Measurements from ENCODE around the gene ENO2. TPM values are rescaled to one million over a fixed set of nuclear protein-coding genes. Genes with fewer than 3 reads are reported as not detected.

ENO2 gene
- total and polyA plus RNA-seq, 5 donors = 17.8 to 42.1 (median 34.6) TPM

- intact Hi-C loops (cut with DNase I) = loop anchor here in 1 of 4 donors (2.0 kb wide), 1 partner anchor 20 kb away; the partner anchor contains the start of gene C12orf57
Observed at GRCh38 chr12:6964605-6965025, 50.2 kb downstream of the ENO2 start.

GRCh38 chr12:6965026-6965661, 50.8 kb downstream of the ENO2 start:
- Histone ChIP-seq H3K4me3 (ENCODE audit: low read length) (no peak overlapping the region), H3K27me3 (ENCODE audit: control insufficient read depth, insufficient read depth) (no peaks in the 10 kb centered on the region), H3K4me1 (ENCODE audit: control insufficient read depth, insufficient read depth, low read length) (peaks cover 7% of the 10 kb centered on the region), H3K27ac (ENCODE audit: low read length) (peak overlapping the region; percentile 59), H3K9me3 (ENCODE audit: control insufficient read depth, low read length) (no peaks in the 10 kb centered on the region)
- 20% methylated on average over 12 of the region's 12 CpGs for WGBS
- intact Hi-C loops (cut with DNase I) = loop anchor here in 1 of 4 donors (2.0 kb wide), 1 partner anchor 20 kb away; the partner anchor contains the start of gene C12orf57
- peak; percentile 65 to 66 for ATAC-seq
- peak; percentile 87 to 93 (median 91) for DNase-seq

More at GRCh38 chr12:6964605-6965025, 50.2 kb downstream of the ENO2 start:
- DNase-seq (no peak), ATAC-seq (no peak)
- Histone ChIP-seq H3K4me3 (ENCODE audit: low read length) (no peak overlapping the region), H3K4me1 (ENCODE audit: control insufficient read depth, insufficient read depth, low read length) (peaks cover 7% of the 10 kb centered on the region), H3K27ac (ENCODE audit: low read length) (peak overlapping the region; percentile 59), H3K27me3 (ENCODE audit: control insufficient read depth, insufficient read depth) (no peaks in the 10 kb centered on the region), H3K9me3 (ENCODE audit: control insufficient read depth, low read length) (no peaks in the 10 kb centered on the region)
- 70% methylated on average over 8 of the region's 8 CpGs for WGBS

GRCh38 chr12:6965714-6966113, 51.3 kb downstream of the ENO2 start:
- intact Hi-C loops (cut with DNase I) = loop anchor here in 1 of 4 donors (2.0 kb wide), 1 partner anchor 21 kb away; the partner anchor contains the start of gene C12orf57
- Histone ChIP-seq H3K27ac (ENCODE audit: low read length) (no peak overlapping the region), H3K27me3 (ENCODE audit: control insufficient read depth, insufficient read depth) (no peaks in the 10 kb centered on the region), H3K4me1 (ENCODE audit: control insufficient read depth, insufficient read depth, low read length) (peaks cover 7% of the 10 kb centered on the region), H3K4me3 (ENCODE audit: low read length) (no peak overlapping the region), H3K9me3 (ENCODE audit: control insufficient read depth, low read length) (no peaks in the 10 kb centered on the region)
- WGBS = 82% methylated on average over 4 of the region's 4 CpGs
- no peak for ATAC-seq
- DNase-seq = peak in 1 of 3 donors; percentile 18

GRCh38 chr12:6966351-6966750, 52.0 kb downstream of the ENO2 start:
- ATAC-seq = no peak
- Histone ChIP-seq H3K4me3 (ENCODE audit: low read length) (no peak overlapping the region), H3K4me1 (ENCODE audit: control insufficient read depth, insufficient read depth, low read length) (peaks cover 5% of the 10 kb centered on the region), H3K9me3 (ENCODE audit: control insufficient read depth, low read length) (no peaks in the 10 kb centered on the region), H3K27ac (ENCODE audit: low read length) (no peak overlapping the region), H3K27me3 (ENCODE audit: control insufficient read depth, insufficient read depth) (no peaks in the 10 kb centered on the region)
- DNase-seq = no peak
- intact Hi-C loops (cut with DNase I) = no loop called here
- WGBS = 79% methylated on average over 7 of the region's 7 CpGs

- WGBS = 88% methylated on average over 10 of the region's 10 CpGs
- Histone ChIP-seq H3K4me1 (ENCODE audit: control insufficient read depth, insufficient read depth, low read length) (peaks cover 5% of the 10 kb centered on the region), H3K27me3 (ENCODE audit: control insufficient read depth, insufficient read depth) (no peaks in the 10 kb centered on the region), H3K4me3 (ENCODE audit: low read length) (no peak overlapping the region), H3K27ac (ENCODE audit: low read length) (no peak overlapping the region), H3K9me3 (ENCODE audit: control insufficient read depth, low read length) (no peaks in the 10 kb centered on the region)
- ATAC-seq (no peak), DNase-seq (peak in 2 of 3 donors; percentile 28 to 52)
- intact Hi-C loops (cut with DNase I) = loop anchor here in 1 of 4 donors (2.0 kb wide), 1 partner anchor 43 kb away; no protein-coding TSS in a partner anchor
Observed at GRCh38 chr12:6967651-6968100, 53.3 kb downstream of the ENO2 start.

GRCh38 chr12:6968426-6968825, 54.0 kb downstream of the ENO2 start:
- intact Hi-C loops (cut with DNase I) = loop anchor here in 1 of 4 donors (2.0 kb wide), 1 partner anchor 44 kb away; no protein-coding TSS in a partner anchor
- Histone ChIP-seq H3K9me3 (ENCODE audit: control insufficient read depth, low read length) (no peaks in the 10 kb centered on the region), H3K4me3 (ENCODE audit: low read length) (no peak overlapping the region), H3K27me3 (ENCODE audit: control insufficient read depth, insufficient read depth) (no peaks in the 10 kb centered on the region), H3K27ac (ENCODE audit: low read length) (no peak overlapping the region), H3K4me1 (ENCODE audit: control insufficient read depth, insufficient read depth, low read length) (peaks cover 5% of the 10 kb centered on the region)
- no peak for ATAC-seq
- 81% methylated on average over 9 of the region's 9 CpGs for WGBS
- peak in 1 of 3 donors; percentile 32 for DNase-seq

GRCh38 chr12:6970096-6970527, 55.7 kb downstream of the ENO2 start:
- ATAC-seq (peak; percentile 17 to 38), DNase-seq (peak in 2 of 3 donors; percentile 59 to 81)
- Histone ChIP-seq H3K27me3 (ENCODE audit: control insufficient read depth, insufficient read depth) (no peaks in the 10 kb centered on the region), H3K27ac (ENCODE audit: low read length) (peak overlapping the region; percentile 74), H3K9me3 (ENCODE audit: control insufficient read depth, low read length) (no peaks in the 10 kb centered on the region), H3K4me1 (ENCODE audit: control insufficient read depth, insufficient read depth, low read length) (peaks cover 2% of the 10 kb centered on the region), H3K4me3 (ENCODE audit: low read length) (peak overlapping the region; percentile 94)
- intact Hi-C loops (cut with DNase I) = loop anchor here in 1 of 4 donors (5.0 kb wide), 1 partner anchor 47 kb away; the partner anchor contains the start of gene LPCAT3
- WGBS = under 1% methylated on average over 31 of the region's 31 CpGs

Small RNA genes within 50 kb of the gene (microRNA-seq; reads per million reads assigned to microRNA genes)
- 1.7 to 3.2 reads per million in 2 donors for gene MIR141
- 30.3 to 39.6 reads per million in 2 donors for gene MIR200C

Other genes with a start within 250 kb of the ENO2 start
- gene ZNF384, start 225.2 kb upstream of the ENO2 start, total RNA-seq = 10 to 100 TPM; 32.9 to 35.0 (median 33.8) TPM
- gene ZNF384, start 225.2 kb upstream of the ENO2 start, polyA plus RNA-seq = 23.5 TPM
- under 1 TPM in 3 of 4 donors, not detected in 1; 0.29 to 0.99 (median 0.80) TPM for gene PIANP, start 213.8 kb upstream of the ENO2 start, total RNA-seq
- gene PIANP, start 213.8 kb upstream of the ENO2 start, polyA plus RNA-seq = 0.18 TPM
- gene COPS7A, start 190.5 kb upstream of the ENO2 start, total RNA-seq = 10 to 100 TPM; 60.3 to 71.0 (median 65.9) TPM
- gene COPS7A, start 190.5 kb upstream of the ENO2 start, polyA plus RNA-seq = 71.8 TPM
- 100 to 1,000 TPM; 123 to 135 (median 130) TPM for gene MLF2, start 161.4 kb upstream of the ENO2 start, total RNA-seq
- gene MLF2, start 161.4 kb upstream of the ENO2 start, polyA plus RNA-seq = 146 TPM
- 100 to 1,000 TPM; 116 to 161 (median 149) TPM for gene PTMS, start 148.2 kb upstream of the ENO2 start, total RNA-seq
- gene PTMS, start 148.2 kb upstream of the ENO2 start, polyA plus RNA-seq = 244 TPM
- gene LAG3, start 142.1 kb upstream of the ENO2 start, total RNA-seq = 1 to 10 TPM in 2 of 4 donors, under 1 TPM in 2; 0.28 to 1.1 (median 0.76) TPM
- 0.57 TPM for gene LAG3, start 142.1 kb upstream of the ENO2 start, polyA plus RNA-seq
- 10 to 100 TPM; 11.4 to 15.4 (median 13.7) TPM for gene CD4, start 125.1 kb upstream of the ENO2 start, total RNA-seq
- 2.5 TPM for gene CD4, start 125.1 kb upstream of the ENO2 start, polyA plus RNA-seq
- 10 to 100 TPM in 1 of 4 donors, 1 to 10 TPM in 3; 6.8 to 10.9 (median 8.3) TPM for gene GPR162, start 92.8 kb upstream of the ENO2 start, total RNA-seq
- gene GPR162, start 92.8 kb upstream of the ENO2 start, polyA plus RNA-seq = 6.8 TPM
- 10 to 100 TPM; 15.8 to 25.6 (median 21.1) TPM for gene P3H3, start 86.2 kb upstream of the ENO2 start, total RNA-seq
- 17.7 TPM for gene P3H3, start 86.2 kb upstream of the ENO2 start, polyA plus RNA-seq
- gene GNB3, start 73.7 kb upstream of the ENO2 start, total RNA-seq = 1 to 10 TPM; 2.9 to 7.8 (median 4.0) TPM
- 3.1 TPM for gene GNB3, start 73.7 kb upstream of the ENO2 start, polyA plus RNA-seq
- gene CDCA3, start 63.3 kb upstream of the ENO2 start, total RNA-seq = 1 to 10 TPM in 3 of 4 donors, not detected in 1; 1.2 to 1.8 (median 1.2) TPM
- gene CDCA3, start 63.3 kb upstream of the ENO2 start, polyA plus RNA-seq = 0.50 TPM
- gene USP5, start 62.4 kb upstream of the ENO2 start, total RNA-seq = 10 to 100 TPM; 59.2 to 74.6 (median 71.0) TPM
- gene USP5, start 62.4 kb upstream of the ENO2 start, polyA plus RNA-seq = 29.4 TPM
- 100 to 1,000 TPM; 707 to 793 (median 721) TPM for gene TPI1, start 47.0 kb upstream of the ENO2 start, total RNA-seq
- gene TPI1, start 47.0 kb upstream of the ENO2 start, polyA plus RNA-seq = 872 TPM
- gene SPSB2, start 41.3 kb upstream of the ENO2 start, total RNA-seq = 1 to 10 TPM; 2.5 to 4.2 (median 3.5) TPM
- gene SPSB2, start 41.3 kb upstream of the ENO2 start, polyA plus RNA-seq = 4.6 TPM
- 10 to 100 TPM; 11.4 to 13.9 (median 12.1) TPM for gene LRRC23, start 9.8 kb upstream of the ENO2 start, total RNA-seq
- gene LRRC23, start 9.8 kb upstream of the ENO2 start, polyA plus RNA-seq = 15.0 TPM
- gene ATN1, start 13.4 kb downstream of the ENO2 start, total RNA-seq = 10 to 100 TPM; 85.3 to 89.3 (median 88.6) TPM
- gene ATN1, start 13.4 kb downstream of the ENO2 start, polyA plus RNA-seq = 70.1 TPM
- not detected for gene RNU7-1, start 29.2 kb downstream of the ENO2 start, total RNA-seq
- gene RNU7-1, start 29.2 kb downstream of the ENO2 start, polyA plus RNA-seq = not detected
- 100 to 1,000 TPM; 262 to 339 (median 272) TPM for gene C12orf57, start 29.4 kb downstream of the ENO2 start, total RNA-seq
- 441 TPM for gene C12orf57, start 29.4 kb downstream of the ENO2 start, polyA plus RNA-seq
- gene PTPN6, start 36.8 kb downstream of the ENO2 start, total RNA-seq = 10 to 100 TPM in 2 of 4 donors, 1 to 10 TPM in 2; 7.7 to 12.1 (median 9.3) TPM
- 5.9 TPM for gene PTPN6, start 36.8 kb downstream of the ENO2 start, polyA plus RNA-seq
- 100 to 1,000 TPM; 137 to 159 (median 142) TPM for gene PHB2, start 56.1 kb downstream of the ENO2 start, total RNA-seq
- 127 TPM for gene PHB2, start 56.1 kb downstream of the ENO2 start, polyA plus RNA-seq
- gene EMG1, start 56.3 kb downstream of the ENO2 start, total RNA-seq = 10 to 100 TPM; 33.7 to 40.2 (median 38.1) TPM
- 26.0 TPM for gene EMG1, start 56.3 kb downstream of the ENO2 start, polyA plus RNA-seq
- 10 to 100 TPM; 14.0 to 22.2 (median 19.2) TPM for gene LPCAT3, start 103.9 kb downstream of the ENO2 start, total RNA-seq
- gene LPCAT3, start 103.9 kb downstream of the ENO2 start, polyA plus RNA-seq = 17.8 TPM
- 100 to 1,000 TPM; 162 to 288 (median 238) TPM for gene C1S, start 146.1 kb downstream of the ENO2 start, total RNA-seq
- 126 TPM for gene C1S, start 146.1 kb downstream of the ENO2 start, polyA plus RNA-seq
- 100 to 1,000 TPM; 245 to 447 (median 372) TPM for gene C1R, start 177.9 kb downstream of the ENO2 start, total RNA-seq
- 201 TPM for gene C1R, start 177.9 kb downstream of the ENO2 start, polyA plus RNA-seq
- 10 to 100 TPM; 17.6 to 29.6 (median 21.6) TPM for gene C1RL, start 194.6 kb downstream of the ENO2 start, total RNA-seq
- gene C1RL, start 194.6 kb downstream of the ENO2 start, polyA plus RNA-seq = 16.7 TPM
- gene RBP5, start 214.3 kb downstream of the ENO2 start, total RNA-seq = 1 to 10 TPM in 1 of 4 donors, under 1 TPM in 2, not detected in 1; 0.47 to 1.7 (median 0.65) TPM
- 0.77 TPM for gene RBP5, start 214.3 kb downstream of the ENO2 start, polyA plus RNA-seq
- gene CLSTN3, start 215.8 kb downstream of the ENO2 start, total RNA-seq = 10 to 100 TPM in 3 of 4 donors, 1 to 10 TPM in 1; 7.0 to 11.1 (median 10.7) TPM
- 13.6 TPM for gene CLSTN3, start 215.8 kb downstream of the ENO2 start, polyA plus RNA-seq